ENCODE measurements around the gene RAB10.
"Not testable (repeated sequence)": the region's sequence is repeated elsewhere in the genome, so short reads cannot be mapped to it uniquely, and the experiment has no call there.

GRCh38 chr2:26028083-26028482 is 5.8 kb upstream of the RAB10 start:
- TF ChIP-seq EZH2 (IDR thresholded peaks at IDR 0.05; ENCODE audit: low read length): not testable (repeated sequence)
- TF ChIP-seq, protein P1, sequence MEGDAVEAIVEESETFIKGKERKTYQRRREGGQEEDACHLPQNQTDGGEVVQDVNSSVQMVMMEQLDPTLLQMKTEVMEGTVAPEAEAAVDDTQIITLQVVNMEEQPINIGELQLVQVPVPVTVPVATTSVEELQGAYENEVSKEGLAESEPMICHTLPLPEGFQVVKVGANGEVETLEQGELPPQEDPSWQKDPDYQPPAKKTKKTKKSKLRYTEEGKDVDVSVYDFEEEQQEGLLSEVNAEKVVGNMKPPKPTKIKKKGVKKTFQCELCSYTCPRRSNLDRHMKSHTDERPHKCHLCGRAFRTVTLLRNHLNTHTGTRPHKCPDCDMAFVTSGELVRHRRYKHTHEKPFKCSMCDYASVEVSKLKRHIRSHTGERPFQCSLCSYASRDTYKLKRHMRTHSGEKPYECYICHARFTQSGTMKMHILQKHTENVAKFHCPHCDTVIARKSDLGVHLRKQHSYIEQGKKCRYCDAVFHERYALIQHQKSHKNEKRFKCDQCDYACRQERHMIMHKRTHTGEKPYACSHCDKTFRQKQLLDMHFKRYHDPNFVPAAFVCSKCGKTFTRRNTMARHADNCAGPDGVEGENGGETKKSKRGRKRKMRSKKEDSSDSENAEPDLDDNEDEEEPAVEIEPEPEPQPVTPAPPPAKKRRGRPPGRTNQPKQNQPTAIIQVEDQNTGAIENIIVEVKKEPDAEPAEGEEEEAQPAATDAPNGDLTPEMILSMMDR (optimal IDR thresholded peaks at IDR 0.05 in 1 of 3, IDR thresholded peaks at IDR 0.05 in 1 of 3, conservative IDR thresholded peaks at IDR 0.05 in 1 of 3; ENCODE audit: extremely low read depth in 1 of 3, insufficient read depth in 2 of 3, low read length in 3 of 3): not testable (repeated sequence)

Measured in keratinocyte (primary cell).